PC-9 (cell line): ENCODE results near the gene CLEC7A. TPM values are rescaled to one million over a fixed set of nuclear protein-coding genes. Genes with fewer than 3 reads are reported as not detected.

Experiments
- BruUV-seq: library from RNA; stranded (reverse); fragments of 400-500 nt; replicated peaks from 2 replicates; lab custom pipeline; 2021; lab: Mats Ljungman, UMichigan
- CTCF ChIA-PET: fragments of 300-600 bp; sonication (Branson Sonifier 250); formaldehyde crosslinking; loops from one replicate; lab custom pipeline; 2022; ENCODE audit warnings: antibody characterized with exemption; lab: Charles Lee
- POLR2A ChIA-PET: fragments of 300-600 bp; sonication (Branson Sonifier 250); formaldehyde crosslinking; loops from one replicate; lab custom pipeline; 2022; ENCODE audit warnings: antibody characterized with exemption; ENCODE audit not compliant: unreplicated experiment; lab: Charles Lee
- DNase-seq, 2 experiments: peaks; one replicate each; pipeline versions ENCODE4 v3.0.0 to v3.0.0-alpha.2; 2015 to 2022; ENCODE audit warnings: mixed read lengths in 1 of 2
- H2AFZ ChIP-seq: fragments of 200-600 bp; sonication (generic); 2 replicates; pipeline ENCODE4 v1.8.1; 2017; ENCODE audit warnings: antibody characterized with exemption
- H3F3A ChIP-seq: fragments of 200-600 bp; sonication (generic); 2 replicates; pipeline ENCODE4 v1.8.1; 2017; ENCODE audit warnings: antibody characterized with exemption, mild to moderate bottlenecking, low read depth; ENCODE audit not compliant: insufficient read depth
- H3K27ac ChIP-seq: fragments of 200-600 bp; sonication (generic); 2 replicates; pipeline ENCODE4 v1.6.1; 2016; ENCODE audit warnings: mixed run types
- H3K27me3 ChIP-seq: fragments of 200-600 bp; sonication (generic); 2 replicates; pipeline ENCODE4 v1.6.1; 2016; ENCODE audit warnings: low read depth, mixed run types; ENCODE audit not compliant: insufficient read depth
- H3K36me3 ChIP-seq: fragments of 200-600 bp; sonication (generic); 2 replicates; pipeline ENCODE4 v1.6.1; 2016; ENCODE audit warnings: low read depth, mixed run types
- H3K4me1 ChIP-seq: fragments of 200-600 bp; sonication (generic); replicated peaks from 2 replicates; pipeline ENCODE4 v1.6.1; 2016; ENCODE audit warnings: mixed run types; ENCODE audit not compliant: insufficient read depth
- H3K4me2 ChIP-seq: fragments of 200-600 bp; sonication (generic); 2 replicates; pipeline ENCODE4 v1.6.1; 2017; ENCODE audit warnings: mixed run types
- H3K4me3 ChIP-seq: fragments of 200-600 bp; sonication (generic); 2 replicates; pipeline ENCODE4 v1.6.1; 2016; ENCODE audit warnings: mixed run types
- H3K79me2 ChIP-seq: fragments of 200-600 bp; sonication (generic); 2 replicates; pipeline ENCODE4 v1.6.1; 2017; ENCODE audit warnings: low read depth, mixed run types
- H3K9me2 ChIP-seq: fragments of 200-600 bp; sonication (generic); 2 replicates; pipeline ENCODE4 v1.8.1; 2017; ENCODE audit warnings: mild to moderate bottlenecking; ENCODE audit not compliant: insufficient read depth
- H3K9me3 ChIP-seq: fragments of 200-600 bp; sonication (generic); 2 replicates; pipeline ENCODE4 v1.8.1; 2016; ENCODE audit warnings: low read depth; ENCODE audit not compliant: insufficient read depth
- H4K20me1 ChIP-seq: fragments of 200-600 bp; sonication (generic); 2 replicates; pipeline ENCODE4 v1.8.1; 2017; ENCODE audit not compliant: insufficient read depth
- EZH2 ChIP-seq: fragments of 200-600 bp; sonication (generic); IDR thresholded peaks from 2 replicates; pipeline ENCODE4 v1.8.0; 2017; ENCODE audit warnings: antibody characterized with exemption, low read depth
- intact Hi-C: fragments of 100-400 bp; cut with micrococcal nuclease; formaldehyde crosslinking; loops from one replicate; pipeline ENCODE4 v1.10.0; 2022; ENCODE audit not compliant: unreplicated experiment
- total RNA-seq: library from RNA; stranded (reverse); gene quantifications from 2 replicates; pipeline ENCODE4 v1.2.3, GENCODE V29; 2021
- TF ChIP-seq, protein P1 (sequence below): fragments of 200-600 bp; sonication (generic); conservative IDR thresholded peaks from 2 replicates; pipeline ENCODE4 v1.6.1; 2017; ENCODE audit warnings: mixed run types, antibody characterized with exemption, mild to moderate bottlenecking, moderate library complexity

Gene CLEC7A
- total RNA-seq, 1 experiment from 2014 or later: 5.1 TPM

DNA sequence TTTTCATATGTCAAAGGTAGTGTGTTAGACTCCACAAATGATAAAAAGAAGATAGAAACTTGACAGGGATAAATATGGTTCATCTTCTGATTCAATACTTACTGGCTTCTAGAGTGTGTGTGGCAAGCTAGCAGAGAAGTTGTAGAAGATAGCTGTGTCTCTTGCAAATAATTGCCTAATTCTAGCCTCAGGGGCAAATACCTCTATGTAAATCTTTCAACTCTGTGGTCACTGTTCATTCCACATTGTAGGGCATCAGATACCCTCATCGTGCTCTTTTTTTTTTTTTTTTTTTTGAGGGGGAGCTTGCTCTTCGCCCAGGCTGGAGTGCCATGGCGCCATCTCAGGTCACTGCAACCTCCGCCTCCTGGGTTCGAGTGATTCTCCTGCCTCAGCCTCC lies 40.2 kb upstream of the CLEC7A start:
- Histone ChIP-seq H3K79me2 (no peaks in the 10 kb centered on the region), H3K9me2 (no peaks in the 10 kb centered on the region), H3K27ac (peak overlapping the region; percentile 41), H3K4me1 (peaks cover 37% of the 10 kb centered on the region), H3K4me2 (peak overlapping the region; percentile 40; the same call in 1 of the 2 replicates), H3K27me3 (no peaks in the 10 kb centered on the region), H3K9me3 (no peaks in the 10 kb centered on the region), H3F3A (peaks cover 4% of the 10 kb centered on the region; the same call in 1 of the 2 replicates), H2AFZ (no peak overlapping the region), H3K36me3 (no peaks in the 10 kb centered on the region), H4K20me1 (no peaks in the 10 kb centered on the region), H3K4me3 (no peak overlapping the region)
- POLR2A ChIA-PET: interaction anchor here (0.6 to 1.6 kb wide), 8 partner anchors 17 to 549 kb away, joined by 3 to 18 read pairs (median 8); no protein-coding TSS in a partner anchor
- TF ChIP-seq EZH2: no peak
- TF ChIP-seq, protein P1, sequence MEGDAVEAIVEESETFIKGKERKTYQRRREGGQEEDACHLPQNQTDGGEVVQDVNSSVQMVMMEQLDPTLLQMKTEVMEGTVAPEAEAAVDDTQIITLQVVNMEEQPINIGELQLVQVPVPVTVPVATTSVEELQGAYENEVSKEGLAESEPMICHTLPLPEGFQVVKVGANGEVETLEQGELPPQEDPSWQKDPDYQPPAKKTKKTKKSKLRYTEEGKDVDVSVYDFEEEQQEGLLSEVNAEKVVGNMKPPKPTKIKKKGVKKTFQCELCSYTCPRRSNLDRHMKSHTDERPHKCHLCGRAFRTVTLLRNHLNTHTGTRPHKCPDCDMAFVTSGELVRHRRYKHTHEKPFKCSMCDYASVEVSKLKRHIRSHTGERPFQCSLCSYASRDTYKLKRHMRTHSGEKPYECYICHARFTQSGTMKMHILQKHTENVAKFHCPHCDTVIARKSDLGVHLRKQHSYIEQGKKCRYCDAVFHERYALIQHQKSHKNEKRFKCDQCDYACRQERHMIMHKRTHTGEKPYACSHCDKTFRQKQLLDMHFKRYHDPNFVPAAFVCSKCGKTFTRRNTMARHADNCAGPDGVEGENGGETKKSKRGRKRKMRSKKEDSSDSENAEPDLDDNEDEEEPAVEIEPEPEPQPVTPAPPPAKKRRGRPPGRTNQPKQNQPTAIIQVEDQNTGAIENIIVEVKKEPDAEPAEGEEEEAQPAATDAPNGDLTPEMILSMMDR: no peak
- no TSS peak for BruUV-seq
- DNase-seq: peak in 1 of 2 experiments; percentile 82
- intact Hi-C loops: no loop called here
- CTCF ChIA-PET: interaction anchor here (0.7 to 2.0 kb wide), 4 partner anchors 10 to 138 kb away, joined by 4 to 12 read pairs (median 6); no protein-coding TSS in a partner anchor

DNA sequence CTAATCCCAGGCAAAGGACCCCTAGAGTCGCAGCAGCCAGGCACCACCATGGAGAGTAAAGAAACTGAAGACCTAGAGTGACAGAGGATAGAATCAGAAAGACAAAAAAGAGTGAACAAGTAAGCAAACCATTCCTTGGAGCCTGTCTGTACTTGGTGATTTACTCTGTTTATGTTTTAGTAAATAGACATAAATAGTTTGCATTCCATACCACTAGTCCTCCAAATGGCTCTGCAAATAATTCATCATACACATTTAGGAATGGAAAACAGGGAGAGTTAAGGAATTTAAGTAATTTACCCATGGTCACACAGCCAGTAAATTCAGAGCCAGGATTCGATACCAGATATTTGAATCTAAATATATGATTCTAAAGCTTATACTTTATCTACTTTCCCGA lies 39.1 kb upstream of the CLEC7A start:
- CTCF ChIA-PET: interaction anchor here (1.7 to 2.0 kb wide), 2 partner anchors 16 to 21 kb away, joined by 4 to 12 read pairs; no protein-coding TSS in a partner anchor
- no TSS peak for BruUV-seq
- Histone ChIP-seq H3K36me3 (no peaks in the 10 kb centered on the region), H3K4me3 (no peak overlapping the region), H3F3A (peaks cover 4% of the 10 kb centered on the region; the same call in 1 of the 2 replicates), H2AFZ (no peak overlapping the region), H3K9me3 (no peaks in the 10 kb centered on the region), H3K4me2 (peak overlapping the region; percentile 40), H4K20me1 (no peaks in the 10 kb centered on the region), H3K4me1 (peaks cover 37% of the 10 kb centered on the region), H3K9me2 (no peaks in the 10 kb centered on the region), H3K79me2 (no peaks in the 10 kb centered on the region), H3K27me3 (no peaks in the 10 kb centered on the region), H3K27ac (peak overlapping the region; percentile 41)
- POLR2A ChIA-PET: interaction anchor here (0.6 to 1.6 kb wide), 3 partner anchors 15 to 45 kb away, joined by 3 to 11 read pairs (median 3); no protein-coding TSS in a partner anchor
- intact Hi-C loops: loop anchor here (5.0 kb wide), 1 partner anchor 43 kb away; the partner anchor contains the start of gene GABARAPL1
- peak in 1 of 2 experiments; percentile 67 for DNase-seq
- no peak for TF ChIP-seq EZH2
- TF ChIP-seq, protein P1: no peak

DNA sequence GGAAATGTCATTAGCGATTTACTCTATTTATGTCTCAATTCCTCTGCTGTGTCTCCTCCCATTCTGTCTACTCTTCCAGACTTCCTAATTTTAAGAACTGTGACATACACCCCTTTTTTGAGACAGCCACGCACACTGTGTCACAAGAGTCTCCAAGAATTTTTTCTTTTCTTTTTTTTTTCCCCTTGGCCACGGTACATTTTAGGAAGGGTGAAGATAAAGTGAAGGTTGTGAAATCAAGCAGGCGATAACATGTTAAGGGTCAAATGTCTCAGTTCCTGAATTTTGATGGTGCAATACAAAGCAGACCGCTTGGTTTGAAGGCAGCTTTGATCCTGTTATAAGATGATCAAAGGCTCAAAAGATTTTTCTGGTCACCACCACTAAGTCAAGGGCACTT lies 37.6 kb upstream of the CLEC7A start:
- Histone ChIP-seq H3K79me2 (no peaks in the 10 kb centered on the region), H3K4me2 (no peak overlapping the region), H3K9me2 (no peaks in the 10 kb centered on the region), H3K4me1 (peaks cover 36% of the 10 kb centered on the region), H3K27me3 (no peaks in the 10 kb centered on the region), H3K9me3 (no peaks in the 10 kb centered on the region), H3F3A (peaks cover 4% of the 10 kb centered on the region; the same call in 1 of the 2 replicates), H3K4me3 (no peak overlapping the region), H4K20me1 (no peaks in the 10 kb centered on the region), H3K27ac (no peak overlapping the region), H3K36me3 (no peaks in the 10 kb centered on the region), H2AFZ (no peak overlapping the region)
- ChIA-PET CTCF (no interaction called here), POLR2A (no interaction called here)
- intact Hi-C loops: loop anchor here (5.0 kb wide), 1 partner anchor 45 kb away; the partner anchor contains the start of gene GABARAPL1
- no peak for TF ChIP-seq EZH2
- TF ChIP-seq, protein P1: no peak
- no TSS peak for BruUV-seq
- DNase-seq: no peak
